ENCODE results near the gene MMP14. TPM values are rescaled to one million over a fixed set of nuclear protein-coding genes. Genes with fewer than 3 reads are reported as not detected.

The MMP14 gene
- total and polyA plus RNA-seq, 9 of the 15 experiments (the other 6 are each of a cell fraction or from before 2014, with no cell fraction given): 0.36 to 5.8 (median 1.3) TPM; not detected in 2

GRCh38 chr14:22897357-22897756, 61.0 kb downstream of the MMP14 start (continued):
- no peak for TF ChIP-seq DLX4 (CRISPR knock-in tag; IDR thresholded peaks at IDR 0.05)
- no peak for TF ChIP-seq ZC3H8 (IDR thresholded peaks at IDR 0.05)
- peak; percentile 77 for TF ChIP-seq HDAC3 (IDR thresholded peaks at IDR 0.05; ENCODE audit: borderline replicate concordance, partially characterized antibody)
- no peak for TF ChIP-seq EZH2 (IDR thresholded peaks at IDR 0.05; ENCODE audit: borderline replicate concordance, low read depth, low read length)
- TF ChIP-seq ZBED1 (IDR thresholded peaks at IDR 0.05): no peak
- TF ChIP-seq ATF2 (CRISPR knock-in tag; IDR thresholded peaks at IDR 0.05): no peak
- no peak for TF ChIP-seq FUS (optimal IDR thresholded peaks at IDR 0.05; ENCODE audit: low read depth, low read length)
- peak; percentile 70 for TF ChIP-seq EHMT2 (IDR thresholded peaks at IDR 0.05)
- TF ChIP-seq RHOXF2B (CRISPR knock-in tag; conservative IDR thresholded peaks at IDR 0.05): no peak
- TF ChIP-seq SP2 (IDR thresholded peaks at IDR 0.05; ENCODE audit: extremely low read depth, low read depth, low read length, poor library complexity, severe bottlenecking): no peak
- no peak for TF ChIP-seq SRSF9 (IDR thresholded peaks at IDR 0.05; ENCODE audit: borderline replicate concordance, low read depth, low read length)
- peak; percentile 70 to 75 for TF ChIP-seq NRF1 (conservative IDR thresholded peaks at IDR 0.05 in 1 of 2, IDR thresholded peaks at IDR 0.05 in 1 of 2)
- TF ChIP-seq ZNF280B (CRISPR knock-in tag; IDR thresholded peaks at IDR 0.05): no peak
- peak in 1 of 2 experiments; percentile 48; a peak in 1 of 4 replicates for TF ChIP-seq ZMIZ1 (IDR thresholded peaks at IDR 0.05; ENCODE audit: low read depth in 2 of 2, low read length in 2 of 2)
- TF ChIP-seq CCAR2 (IDR thresholded peaks at IDR 0.05; ENCODE audit: low read depth, low read length): no peak
- no peak for TF ChIP-seq HNRNPLL (IDR thresholded peaks at IDR 0.05; ENCODE audit: low read depth, low read length, poor library complexity, severe bottlenecking)
- TF ChIP-seq PTRF (tag; IDR thresholded peaks at IDR 0.05): no peak
- TF ChIP-seq HDAC2 (IDR thresholded peaks at IDR 0.05): peak; percentile 69; the same call in 1 of the 2 replicates
- no peak for TF ChIP-seq ZNF124 (CRISPR knock-in tag; IDR thresholded peaks at IDR 0.05)
- no peak for TF ChIP-seq MCM5 (IDR thresholded peaks at IDR 0.05; ENCODE audit: low read depth)
- TF ChIP-seq HIVEP1 (CRISPR knock-in tag; IDR thresholded peaks at IDR 0.05): no peak
- TF ChIP-seq L3MBTL2 (IDR thresholded peaks at IDR 0.05): peak; percentile 64
- peak; percentile 58; the same call in 1 of the 2 replicates for TF ChIP-seq MTA1 (IDR thresholded peaks at IDR 0.05; ENCODE audit: borderline replicate concordance)
- TF ChIP-seq KDM4B (IDR thresholded peaks at IDR 0.05; ENCODE audit: borderline replicate concordance in 2 of 2, low read depth in 1 of 2): no peak
- TF ChIP-seq MCM2 (IDR thresholded peaks at IDR 0.05; ENCODE audit: low read depth): no peak
- TF ChIP-seq NFIC (IDR thresholded peaks at IDR 0.05): peak; percentile 90

All from K562 (cell line).